HepG2 (cell line): ENCODE data around the gene ZNF474. TPM values are rescaled to one million over a fixed set of nuclear protein-coding genes. Genes with fewer than 3 reads are reported as not detected.

Experiments
- ATAC-seq: fragments of 200-7000 bp; cut with Tn5 transposase; 3 replicates; pipeline ENCODE4 v1.9.1; 2020; ENCODE audit warnings: mild to moderate bottlenecking, moderate library complexity
- BruUV-seq: library from RNA; stranded (reverse); fragments of 400-500 nt; replicated peaks from 2 replicates; lab custom pipeline; 2021; lab: Mats Ljungman, UMichigan
- CTCF ChIA-PET: fragments of 300-600 bp; formaldehyde crosslinking; extraction: SDS; loops from one replicate; lab custom pipeline; 2021; ENCODE audit warnings: low total read pairs, inconsistent platforms, low intra/inter-chr PET ratio; lab: Yijun Ruan, JAX
- POLR2A ChIA-PET: fragments of 350-600 bp; sonication (Branson Sonifier 250); formaldehyde crosslinking; loops from one replicate; lab custom pipeline; 2020; ENCODE audit warnings: antibody characterized with exemption, inconsistent platforms; lab: Yijun Ruan, JAX
- DNase-seq: peaks from one replicate; pipeline ENCODE4 v3.0.0-alpha.2; 2015; ENCODE audit warnings: low spot score
- FAIRE-seq: peaks from 3 replicates; lab custom pipeline; 2011; peaks lifted over from hg19 to GRCh38; lab: Jason Lieb, UNC
- H2AFZ ChIP-seq: one replicate; pipeline ENCODE4 v1.6.1; 2011; ENCODE audit warnings: low read length, inconsistent platforms
- H3K27ac ChIP-seq: fragments of 300-600 bp; 3 replicates; pipeline ENCODE4 v1.8.0; 2011; ENCODE audit warnings: mixed run types, mild to moderate bottlenecking, mixed read lengths, low read length, inconsistent platforms; ENCODE audit not compliant: insufficient read depth; ENCODE audit errors: extremely low read length
- H3K27me3 ChIP-seq, 2 experiments: fragments of 200-600 bp in 1 of 2; 2 replicates in 1 of 2; 3 replicates in 1 of 2; pipeline versions ENCODE4 v1.6.0 to v1.8.0; 2011; ENCODE audit warnings: low read length in 2 of 2, mild to moderate bottlenecking in 2 of 2, moderate library complexity in 2 of 2, inconsistent platforms in 1 of 2; ENCODE audit not compliant: insufficient read depth in 2 of 2, control insufficient read depth in 1 of 2
- H3K36me3 ChIP-seq, 2 experiments: fragments of 200-600 bp in 1 of 2; replicated peaks in 1 of 2; 2 replicates in 1 of 2; 3 replicates in 1 of 2; pipeline versions ENCODE4 v1.5.1 to v1.8.0; 2011; ENCODE audit warnings: low read length in 2 of 2, inconsistent platforms in 1 of 2; ENCODE audit not compliant: insufficient read depth in 2 of 2, control insufficient read depth in 1 of 2
- H3K4me1 ChIP-seq: 2 replicates; pipeline ENCODE4 v1.5.1; 2012; ENCODE audit warnings: low read length, inconsistent platforms; ENCODE audit not compliant: insufficient read depth
- H3K4me2 ChIP-seq: 2 replicates; pipeline ENCODE4 v1.6.0; 2011; ENCODE audit warnings: low read depth, low read length, inconsistent platforms
- H3K4me3 ChIP-seq, 3 experiments: fragments of 200-600 bp in 1 of 3; sonication (generic), shearing (Covaris generic) in 1 of 3; replicated peaks in 1 of 3; 2 replicates each; pipeline ENCODE4 v1.5.1; 2011 to 2016; ENCODE audit warnings: low read length in 3 of 3, inconsistent platforms in 2 of 3, low read depth in 2 of 3, mild to moderate bottlenecking in 2 of 3, control low read depth in 1 of 3, mixed read lengths in 1 of 3; ENCODE audit not compliant: insufficient read depth in 1 of 3
- H3K79me2 ChIP-seq: one replicate; pipeline ENCODE4 v1.6.1; 2011; ENCODE audit warnings: low read length, inconsistent platforms; ENCODE audit not compliant: insufficient read depth
- H3K9ac ChIP-seq: 2 replicates; pipeline ENCODE4 v1.6.0; 2011; ENCODE audit warnings: mild to moderate bottlenecking, low read depth, low read length, inconsistent platforms; ENCODE audit not compliant: insufficient read depth
- H3K9me3 ChIP-seq: 2 replicates; pipeline ENCODE4 v1.5.1; 2012; ENCODE audit warnings: mild to moderate bottlenecking, low read length
- H4K20me1 ChIP-seq: 2 replicates; pipeline ENCODE4 v1.6.0; 2011; ENCODE audit warnings: inconsistent platforms, mild to moderate bottlenecking, low read length, moderate library complexity; ENCODE audit not compliant: insufficient read depth
- AFF4 ChIP-seq: sonication (generic); formaldehyde crosslinking; IDR thresholded peaks from 2 replicates; pipeline ENCODE4 v1.4.0; 2020; ENCODE audit warnings: missing genetic modification reagents
- ARID3A ChIP-seq: IDR thresholded peaks from 2 replicates; pipeline ENCODE4 v1.6.1; 2012; ENCODE audit warnings: low read depth, low read length, improper control_type of control experiment
- CREB1 ChIP-seq, 2 experiments: fragments of 450-650 bp in 1 of 2; IDR thresholded peaks; 2 replicates each; pipeline ENCODE4 v1.6.1; 2016 to 2017; ENCODE audit warnings: control low read depth in 1 of 2, mild to moderate bottlenecking in 1 of 2, missing compliant biosample characterization in 1 of 2, missing genetic modification characterization in 1 of 2
- DNMT3B ChIP-seq: conservative IDR thresholded peaks from 2 replicates; pipeline ENCODE4 v1.6.1; 2016; ENCODE audit warnings: missing biosample characterization, control low read depth
- MED8 ChIP-seq: sonication (generic); formaldehyde crosslinking; IDR thresholded peaks from 2 replicates; pipeline ENCODE4 v1.8.1; 2023; ENCODE audit warnings: mild to moderate bottlenecking, missing genetic modification reagents; ENCODE audit not compliant: insufficient replicate concordance
- MLLT10 ChIP-seq: sonication (generic); formaldehyde crosslinking; IDR thresholded peaks from 2 replicates; pipeline ENCODE4 v1.4.0; 2020; ENCODE audit warnings: missing genetic modification reagents
- NR2C2 ChIP-seq: sonication (generic); formaldehyde crosslinking; IDR thresholded peaks from 2 replicates; pipeline ENCODE4 v1.4.0; 2020; ENCODE audit warnings: missing genetic modification reagents, mild to moderate bottlenecking, moderate library complexity, borderline replicate concordance
- SMC3 ChIP-seq: IDR thresholded peaks from 2 replicates; pipeline ENCODE4 v1.6.1; 2011; ENCODE audit warnings: low read length, improper control_type of control experiment
- THAP11 ChIP-seq: IDR thresholded peaks from 2 replicates; pipeline ENCODE4 v1.6.1; 2016; ENCODE audit warnings: missing biosample characterization, missing genetic modification reagents
- ZGPAT ChIP-seq: IDR thresholded peaks from 2 replicates; pipeline ENCODE4 v1.6.1; 2016; ENCODE audit warnings: mild to moderate bottlenecking
- ZNF430 ChIP-seq: sonication (generic); formaldehyde crosslinking; IDR thresholded peaks from 2 replicates; pipeline ENCODE4 v1.9.0; 2021; ENCODE audit warnings: mild to moderate bottlenecking, missing genetic modification reagents
- WGBS: methylation state at CpG from one replicate; pipeline ENCODE4 v1.1.6; 2017; ENCODE audit warnings: low lambda C conversion rate; 5-methylcytosine and 5-hydroxymethylcytosine counted together
- in situ Hi-C: cut with HindIII; loops from 2 replicates; pipeline ENCODE4 v1.10.0; 2017; ENCODE audit warnings: low pct_unique_long_range_greater_than_20kb; ENCODE audit not compliant: extremely low pct_ligation_motif_present
- intact Hi-C: fragments of 100-400 bp; cut with micrococcal nuclease; formaldehyde crosslinking; loops from one replicate; pipeline ENCODE4 v1.10.0; 2022; ENCODE audit not compliant: unreplicated experiment
- polyA plus RNA-seq, 8 experiments: library from polyadenylated mRNA; depleted of rRNA in 3 of 8; stranded (reverse) in 7 of 8; unstranded in 1 of 8; fragments of >200 nt; fragmentation: Illumina TruSeq in 4 of 8; extraction: Trizol in 4 of 8; gene quantifications; 2 replicates each; pipeline versions ENCODE4 v1.2.1 to v1.2.3, GENCODE V29; 2011 to 2016; ENCODE audit warnings: low read depth in 4 of 8, missing spikeins in 1 of 8, mixed read lengths in 1 of 8; ENCODE audit not compliant: insufficient read depth in 1 of 8
- total RNA-seq, 5 experiments: library from RNA; depleted of rRNA; stranded (reverse); fragments of >200 nt; fragmentation: Illumina TruSeq; extraction: Trizol; gene quantifications; 2 replicates each; pipeline ENCODE4 v1.2.3, GENCODE V29; 2016; ENCODE audit warnings: low read depth in 1 of 5
- TF ChIP-seq, protein P1 (sequence below): sonication (generic); formaldehyde crosslinking; IDR thresholded peaks from 2 replicates; pipeline ENCODE4 v1.5.1; 2020; ENCODE audit warnings: mild to moderate bottlenecking, missing genetic modification reagents, borderline replicate concordance
- TF ChIP-seq, protein P2 (sequence below): sonication (generic); formaldehyde crosslinking; IDR thresholded peaks from 2 replicates; pipeline ENCODE4 v1.5.0; 2020; ENCODE audit warnings: mild to moderate bottlenecking, missing genetic modification reagents, moderate library complexity

Gene ZNF474
- total and polyA plus RNA-seq, 2 of the 13 experiments (the other 11 are each of a cell fraction or from before 2014, with no cell fraction given) = 0.07 TPM; not detected in 1

DNA sequence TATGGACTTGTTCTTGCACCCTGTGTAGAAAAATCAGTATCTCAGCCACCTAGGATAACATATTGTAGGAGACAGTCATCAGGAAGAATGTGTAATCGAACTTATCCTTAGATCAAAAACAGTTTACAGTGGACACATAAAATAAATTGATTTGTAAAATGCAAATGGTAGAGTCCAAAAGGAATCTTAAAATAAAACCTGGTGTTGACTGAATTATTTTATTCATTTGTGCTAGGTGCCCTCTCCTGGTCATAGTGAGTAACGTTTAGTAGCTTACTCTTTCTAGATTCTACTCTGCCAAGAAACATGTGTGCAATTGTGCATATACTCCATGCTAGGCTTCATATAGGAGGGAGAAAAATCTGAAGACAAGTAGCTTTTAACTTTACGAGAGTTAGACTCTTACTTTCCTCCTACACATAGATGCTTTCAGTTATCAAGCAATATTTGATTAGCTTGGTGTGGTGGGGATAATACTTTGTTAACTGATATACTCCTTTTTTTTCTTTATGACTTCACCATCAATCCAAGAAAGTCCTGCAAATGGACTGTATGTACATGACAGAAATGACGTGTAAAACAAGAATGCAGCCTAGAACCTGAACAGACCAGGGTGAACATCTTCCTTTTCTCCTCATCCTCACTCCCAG lies 27.6 kb upstream of the ZNF474 start:
- no peaks in the 10 kb centered on the region for H3K36me3 ChIP-seq
- H3K27me3 ChIP-seq = no peaks in the 10 kb centered on the region
- no peaks in the 10 kb centered on the region for H3K4me1 ChIP-seq
- WGBS = 1% methylated on average over 4 of the region's 4 CpGs
- no peak overlapping the region for H3K4me2 ChIP-seq
- intact Hi-C loops (loop anchor here (1.0 to 5.0 kb wide), 2 partner anchors 134 to 469 kb away; no protein-coding TSS in a partner anchor), in situ Hi-C loops (loop anchor here (10.0 kb wide), 1 partner anchor 137 kb away; the partner anchor contains the start of gene SRFBP1)
- ChIA-PET POLR2A (no interaction called here), CTCF (interaction anchor here (1.6 kb wide), 1 partner anchor 135 kb away, joined by 9 read pairs; no protein-coding TSS in a partner anchor)
- FAIRE-seq (no peak), DNase-seq (peak; percentile 23), ATAC-seq (peak; percentile 77)
- H3K9ac ChIP-seq = no peak overlapping the region
- no peak overlapping the region for H2AFZ ChIP-seq
- H3K79me2 ChIP-seq = no peaks in the 10 kb centered on the region
- no peaks in the 10 kb centered on the region for H4K20me1 ChIP-seq
- H3K27ac ChIP-seq = no peak overlapping the region
- H3K4me3 ChIP-seq = no peak overlapping the region
- no TSS peak for BruUV-seq
- no peaks in the 10 kb centered on the region for H3K9me3 ChIP-seq
- TF ChIP-seq THAP11 (CRISPR knock-in tag) (no peak), MED8 (CRISPR knock-in tag) (no peak), NR2C2 (CRISPR knock-in tag) (no peak), AFF4 (CRISPR knock-in tag) (no peak), ZGPAT (CRISPR knock-in tag) (no peak), MLLT10 (CRISPR knock-in tag) (no peak), ZNF430 (CRISPR knock-in tag) (no peak), ARID3A (peak; percentile 64; the same call in 1 of the 2 replicates), CREB1 (IDR thresholded peaks at IDR 0.05) (0 out of 2 replicates have a peak, but pooled peaks have one; percentile 23), CREB1 (CRISPR knock-in tag; IDR thresholded peaks at IDR 0.05) (no peak), DNMT3B (no peak), SMC3 (peak; percentile 30; the same call in 1 of the 2 replicates)
- TF ChIP-seq, protein P1, sequence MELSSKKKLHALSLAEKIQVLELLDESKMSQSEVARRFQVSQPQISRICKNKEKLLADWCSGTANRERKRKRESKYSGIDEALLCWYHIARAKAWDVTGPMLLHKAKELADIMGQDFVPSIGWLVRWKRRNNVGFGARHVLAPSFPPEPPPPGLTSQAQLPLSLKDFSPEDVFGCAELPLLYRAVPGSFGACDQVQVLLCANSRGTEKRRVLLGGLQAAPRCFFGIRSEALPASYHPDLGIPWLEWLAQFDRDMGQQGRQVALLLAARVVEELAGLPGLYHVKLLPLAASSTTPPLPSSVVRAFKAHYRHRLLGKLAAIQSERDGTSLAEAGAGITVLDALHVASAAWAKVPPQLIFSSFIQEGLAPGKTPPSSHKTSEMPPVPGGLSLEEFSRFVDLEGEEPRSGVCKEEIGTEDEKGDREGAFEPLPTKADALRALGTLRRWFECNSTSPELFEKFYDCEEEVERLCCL (CRISPR knock-in tag) = no peak
- TF ChIP-seq, protein P2, sequence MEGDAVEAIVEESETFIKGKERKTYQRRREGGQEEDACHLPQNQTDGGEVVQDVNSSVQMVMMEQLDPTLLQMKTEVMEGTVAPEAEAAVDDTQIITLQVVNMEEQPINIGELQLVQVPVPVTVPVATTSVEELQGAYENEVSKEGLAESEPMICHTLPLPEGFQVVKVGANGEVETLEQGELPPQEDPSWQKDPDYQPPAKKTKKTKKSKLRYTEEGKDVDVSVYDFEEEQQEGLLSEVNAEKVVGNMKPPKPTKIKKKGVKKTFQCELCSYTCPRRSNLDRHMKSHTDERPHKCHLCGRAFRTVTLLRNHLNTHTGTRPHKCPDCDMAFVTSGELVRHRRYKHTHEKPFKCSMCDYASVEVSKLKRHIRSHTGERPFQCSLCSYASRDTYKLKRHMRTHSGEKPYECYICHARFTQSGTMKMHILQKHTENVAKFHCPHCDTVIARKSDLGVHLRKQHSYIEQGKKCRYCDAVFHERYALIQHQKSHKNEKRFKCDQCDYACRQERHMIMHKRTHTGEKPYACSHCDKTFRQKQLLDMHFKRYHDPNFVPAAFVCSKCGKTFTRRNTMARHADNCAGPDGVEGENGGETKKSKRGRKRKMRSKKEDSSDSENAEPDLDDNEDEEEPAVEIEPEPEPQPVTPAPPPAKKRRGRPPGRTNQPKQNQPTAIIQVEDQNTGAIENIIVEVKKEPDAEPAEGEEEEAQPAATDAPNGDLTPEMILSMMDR (CRISPR knock-in tag) = peak; percentile 60
